HG02623 (cell line): ENCODE data around the gene CPED1.
"Not testable (repeated sequence)": the region's sequence is repeated elsewhere in the genome, so short reads cannot be mapped to it uniquely, and the experiment has no call there.

Experiments
- ATAC-seq: cut with Tn5 transposase; IDR thresholded peaks from one replicate; pipeline ENCODE4 v1.9.1; 2021; ENCODE audit warnings: moderate library complexity; ENCODE audit not compliant: unreplicated experiment

The CPED1 gene

DNA sequence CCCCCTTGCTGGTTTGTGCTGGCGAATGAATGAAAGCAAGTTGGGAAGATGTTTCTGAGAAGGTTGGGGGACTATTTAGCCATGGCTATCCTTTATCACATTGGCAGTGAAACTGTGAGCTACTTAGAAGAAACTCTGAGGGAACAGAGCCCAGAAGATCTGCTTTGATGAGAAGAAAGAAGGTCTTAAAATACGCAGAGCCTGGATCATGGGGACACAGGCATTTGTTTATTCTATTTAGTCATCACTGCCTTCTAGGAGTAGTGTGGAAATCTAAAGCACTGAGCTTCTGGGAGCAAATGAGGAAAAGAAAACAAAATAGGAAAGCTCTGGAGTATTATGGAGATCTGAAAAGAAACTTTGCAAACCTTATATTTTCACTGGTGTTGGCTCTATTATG, 28.5 kb downstream of the CPED1 start:
- ATAC-seq, result no peak

DNA sequence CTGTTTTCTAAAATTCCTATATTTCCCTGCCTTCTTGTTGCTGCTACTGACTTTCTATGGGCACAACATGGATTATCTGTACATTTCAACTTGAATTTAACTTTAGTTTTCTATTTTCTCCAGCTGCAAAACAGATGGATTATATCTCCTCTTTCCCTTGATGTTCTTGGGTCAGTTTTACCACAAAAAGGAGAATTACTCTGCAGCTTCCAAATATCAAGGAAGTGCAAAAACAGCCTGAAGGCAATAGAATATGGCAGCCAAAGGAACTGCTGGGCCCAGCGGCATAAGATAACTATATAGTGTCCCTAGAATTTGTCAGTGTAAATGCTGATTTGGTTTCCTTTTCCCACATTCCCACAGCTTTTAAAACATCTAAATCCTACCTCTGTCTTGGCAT, 29.1 kb downstream of the CPED1 start:
- ATAC-seq, result no peak

DNA sequence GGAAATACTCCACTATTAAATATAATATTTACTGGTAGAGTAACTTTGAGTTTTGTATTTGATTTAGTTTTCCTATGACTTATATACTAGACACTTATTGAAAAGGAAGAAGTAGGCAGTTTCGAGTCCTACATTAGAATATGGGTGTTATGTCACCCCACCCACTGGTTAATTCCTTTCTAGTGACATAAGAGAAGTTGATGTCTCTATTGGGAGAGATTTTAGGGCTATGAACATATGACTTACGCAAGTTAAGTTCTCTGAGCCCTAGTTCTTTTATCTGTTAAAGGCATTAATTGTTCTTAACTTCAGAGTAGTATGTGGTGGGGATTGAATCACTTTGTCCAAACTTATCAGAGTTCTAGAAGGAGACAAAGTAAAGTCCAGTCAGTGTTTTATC, 30.5 kb downstream of the CPED1 start:
- no peak for ATAC-seq

DNA sequence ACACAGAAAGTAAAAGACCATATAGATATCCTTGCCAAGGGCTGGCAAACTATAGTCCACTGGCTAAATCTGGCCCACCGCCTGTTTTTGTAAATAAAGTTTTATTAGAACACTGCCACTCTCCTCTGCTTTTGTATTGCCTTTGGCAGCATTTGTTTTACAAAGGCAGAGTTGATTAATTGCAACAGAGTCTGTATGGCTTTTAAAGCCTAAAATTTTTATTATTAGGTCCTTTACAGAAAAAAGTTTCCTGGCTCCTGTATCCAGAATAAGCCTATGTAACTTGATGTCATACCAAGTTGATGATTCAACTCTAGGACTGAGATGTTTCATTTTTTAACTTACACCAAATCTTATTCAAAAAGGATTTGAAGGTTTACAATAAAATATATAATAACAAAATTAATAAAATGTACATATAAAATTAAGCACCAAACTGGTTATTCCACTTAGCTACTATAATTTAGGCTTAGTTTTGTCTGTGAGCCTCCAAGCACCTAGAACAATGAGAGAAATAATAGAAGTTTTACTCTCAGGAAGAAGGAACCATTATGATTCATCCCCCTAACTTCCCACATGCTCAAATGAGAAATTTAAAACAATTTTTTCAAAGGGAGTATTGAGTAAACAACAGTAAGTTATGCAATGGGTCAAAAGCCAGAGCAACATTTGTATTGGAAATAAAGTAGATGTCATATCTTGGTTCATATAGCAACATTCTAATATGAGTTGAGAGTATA, 31.9 kb downstream of the CPED1 start:
- ATAC-seq, result no peak

DNA sequence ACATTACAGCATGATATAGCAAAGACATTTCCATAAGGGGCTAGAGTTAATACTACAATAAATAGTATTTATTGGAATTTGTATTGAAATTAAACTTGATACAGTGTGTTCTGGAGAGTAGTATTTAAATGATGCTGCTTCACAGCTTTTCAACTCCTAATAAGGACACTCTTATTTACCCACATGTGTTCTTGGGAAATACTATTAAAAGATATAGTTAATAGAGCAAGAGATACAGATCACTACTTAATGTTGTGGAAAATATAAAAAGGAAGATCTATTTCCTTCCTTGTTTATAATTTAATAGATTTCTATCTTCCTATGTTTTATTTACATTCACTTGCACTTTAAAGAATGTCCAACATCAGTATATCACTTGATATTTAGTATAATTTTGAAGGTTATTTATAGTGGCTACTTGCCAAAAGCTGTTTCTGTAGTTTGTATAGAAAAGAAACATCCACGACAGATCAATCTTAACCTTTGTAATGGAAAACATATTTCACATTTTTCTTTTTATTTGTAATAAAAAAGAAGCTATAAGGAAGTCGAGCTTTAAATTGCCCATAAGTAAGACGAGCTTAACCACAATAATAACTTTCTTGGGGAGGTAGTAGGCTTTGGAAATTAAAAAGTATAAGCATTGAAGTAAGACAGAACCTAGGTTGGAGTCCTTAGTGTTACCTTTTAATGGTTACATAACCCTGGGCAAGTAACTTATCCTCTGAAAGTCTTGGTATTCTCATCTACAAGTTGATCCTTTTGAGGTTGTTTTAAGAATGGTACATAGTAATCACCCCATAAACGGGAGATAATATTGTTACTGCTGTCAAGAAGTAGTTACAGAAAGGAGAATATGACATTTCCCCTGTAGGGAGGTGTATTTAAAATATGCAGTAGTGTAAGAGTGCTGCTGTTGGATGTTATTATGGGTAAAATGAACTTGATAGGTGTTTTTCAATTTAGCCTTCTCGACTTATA, 32.8 kb downstream of the CPED1 start:
- ATAC-seq, result no peak

DNA sequence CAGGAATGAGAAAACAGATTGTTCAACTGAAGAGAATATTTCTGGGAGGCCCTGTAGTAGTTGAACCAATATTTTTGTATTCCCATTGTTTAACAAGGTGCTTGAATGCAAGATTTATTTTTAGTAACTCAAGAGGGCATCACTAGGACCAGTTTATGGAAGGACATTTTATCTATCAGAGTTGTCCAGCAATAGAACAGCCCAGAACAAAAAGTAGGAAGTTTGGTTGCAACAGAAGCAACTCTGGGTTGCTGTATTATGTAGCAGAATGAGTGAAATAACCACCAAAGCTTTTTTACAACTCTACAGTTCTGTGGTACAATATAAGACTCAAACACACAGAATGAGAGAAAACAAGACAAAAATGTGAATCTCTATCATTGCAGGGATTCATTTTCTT, 34.7 kb downstream of the CPED1 start:
- no peak for ATAC-seq

DNA sequence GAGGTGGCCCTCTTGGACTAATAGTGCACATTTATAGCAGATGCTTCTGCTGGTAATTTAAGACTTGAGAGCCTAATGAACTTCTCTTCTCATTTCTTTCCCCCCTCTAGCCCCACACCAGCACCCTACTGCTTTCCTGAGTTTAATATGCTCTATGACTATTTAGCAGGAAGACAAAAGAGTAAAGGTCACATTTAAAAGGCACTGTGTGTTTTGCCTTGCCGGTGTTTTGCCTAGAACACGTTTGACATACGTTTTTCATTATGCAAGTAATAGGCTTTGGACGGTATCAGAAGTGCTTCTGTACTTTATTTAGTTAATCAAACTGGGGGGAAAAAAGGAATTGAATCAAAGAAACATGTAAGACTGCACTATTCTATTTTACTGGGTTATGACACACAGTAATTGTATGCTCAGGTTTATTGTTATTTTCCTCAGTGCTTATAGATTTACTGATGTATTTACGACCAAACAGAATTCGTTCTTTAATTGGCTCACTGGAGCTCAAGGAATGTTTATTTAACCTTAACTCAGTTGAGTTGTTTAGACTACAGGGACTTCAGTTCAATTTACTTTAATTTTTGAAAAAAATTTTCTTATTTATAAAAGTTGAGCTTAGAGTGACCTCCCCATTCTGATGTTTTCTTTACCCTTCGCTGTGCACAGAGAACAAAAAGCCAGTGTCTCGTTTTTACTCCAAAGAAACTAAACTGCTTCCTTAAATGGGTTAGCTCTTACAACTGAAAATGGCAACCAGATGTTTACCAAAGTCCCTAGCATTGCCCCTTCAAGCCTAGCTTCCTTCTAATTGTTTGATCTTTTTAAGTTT, 35.4 kb downstream of the CPED1 start:
- ATAC-seq, result no peak

DNA sequence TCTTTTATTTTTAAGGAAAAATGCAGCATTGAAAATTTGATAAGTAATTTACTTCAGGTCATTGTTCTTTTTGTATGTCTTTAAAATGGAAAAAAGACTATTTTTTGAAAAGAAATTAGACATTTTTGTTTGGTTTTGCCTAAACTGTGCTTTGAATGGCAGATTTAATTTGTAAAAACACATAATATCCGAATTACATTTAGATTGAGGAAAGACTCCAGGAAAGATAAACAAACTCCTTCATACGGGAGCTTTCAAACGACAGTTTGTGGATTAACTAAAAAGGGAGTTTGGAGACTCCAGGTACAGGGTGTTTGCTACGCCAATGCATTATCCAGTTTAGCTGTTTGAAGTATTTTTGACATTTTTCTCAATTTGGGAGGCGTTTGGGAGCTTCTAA, 36.1 kb downstream of the CPED1 start:
- ATAC-seq, result no peak

DNA sequence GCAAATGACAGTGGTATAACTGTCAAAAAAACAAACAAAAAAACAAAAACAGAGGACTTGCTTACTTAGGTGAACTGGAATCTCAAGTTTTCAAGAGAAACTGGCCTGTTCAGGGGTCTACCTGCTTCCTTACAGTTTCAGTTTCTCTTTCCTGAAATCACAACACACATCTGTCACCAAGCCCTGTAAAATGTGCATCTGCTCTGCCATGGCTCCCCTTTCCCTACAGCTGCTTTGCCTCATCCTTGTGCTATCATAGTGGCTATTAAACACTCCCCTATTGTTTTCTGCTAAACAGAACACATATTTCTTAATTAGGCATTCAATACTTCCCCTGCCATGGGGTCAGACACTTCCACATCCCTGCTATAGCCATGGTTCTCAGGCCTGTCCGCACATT, 37.6 kb downstream of the CPED1 start:
- no peak for ATAC-seq

DNA sequence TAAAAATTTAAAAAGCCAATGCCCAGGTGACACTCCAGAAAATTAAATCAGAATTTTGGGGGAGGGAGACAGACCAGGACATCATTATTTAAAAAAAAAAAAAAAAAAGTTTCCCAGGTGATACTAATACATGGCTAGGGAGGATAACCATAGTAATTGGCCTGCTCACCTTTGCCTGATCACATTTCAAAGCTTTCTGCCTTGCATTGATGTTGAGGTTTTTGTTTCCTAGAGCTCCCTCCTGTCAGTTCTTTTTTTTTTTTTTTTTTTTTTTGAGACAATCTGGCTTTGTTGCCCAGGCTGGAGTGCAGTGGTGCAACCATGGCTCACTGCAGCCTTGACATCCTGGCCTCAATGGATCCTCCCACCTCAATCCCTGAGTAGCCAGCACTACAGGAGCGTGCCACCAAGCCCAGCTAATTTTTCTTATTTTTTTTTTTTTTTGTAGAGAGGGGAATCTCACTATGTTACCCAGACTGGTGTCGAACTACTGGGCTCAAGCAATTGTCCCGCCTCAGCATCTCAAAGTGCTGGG, 38.1 kb downstream of the CPED1 start:
- ATAC-seq, result no peak

DNA sequence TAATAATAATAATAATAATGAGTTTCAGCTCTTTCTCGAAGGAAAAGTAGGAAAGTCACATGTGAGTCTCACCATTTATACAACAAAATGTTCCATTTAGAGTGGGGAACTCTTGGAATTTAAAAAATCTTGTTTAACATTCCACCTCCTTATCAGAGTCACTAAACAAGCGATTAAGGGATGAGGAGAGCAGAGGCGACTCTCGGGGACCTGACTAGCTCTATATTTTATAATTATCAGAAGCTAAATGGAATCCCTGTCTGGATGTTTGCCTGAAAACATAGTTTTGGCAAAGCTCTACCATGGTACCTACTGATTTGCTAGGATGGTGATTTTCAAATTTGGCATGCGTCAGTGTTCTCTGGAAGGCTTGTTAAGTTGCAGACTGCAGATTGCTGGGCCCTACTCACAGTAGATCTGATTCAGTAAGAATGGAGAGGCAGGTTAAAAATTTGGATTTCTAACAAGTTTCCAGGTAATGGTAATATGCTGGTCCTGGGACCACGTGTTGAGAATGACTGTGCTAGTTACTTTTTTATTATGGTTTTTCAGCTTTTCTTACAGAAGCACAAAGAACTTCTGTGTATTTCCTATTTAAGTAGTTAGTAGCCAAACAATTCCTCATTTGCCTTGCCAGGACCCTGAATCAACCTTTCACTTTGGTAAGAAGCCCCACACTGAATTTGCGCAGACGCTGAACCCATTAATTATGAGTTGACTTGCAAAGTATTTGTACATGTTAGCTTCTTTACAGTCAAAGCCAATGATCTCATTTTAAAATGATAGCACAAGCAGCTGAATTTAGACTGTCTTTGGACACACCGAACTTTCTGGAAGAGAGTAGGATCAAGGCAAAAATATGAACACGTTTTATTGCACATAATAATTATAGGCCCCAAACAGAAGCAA, 39.5 kb downstream of the CPED1 start:
- no peak for ATAC-seq

DNA sequence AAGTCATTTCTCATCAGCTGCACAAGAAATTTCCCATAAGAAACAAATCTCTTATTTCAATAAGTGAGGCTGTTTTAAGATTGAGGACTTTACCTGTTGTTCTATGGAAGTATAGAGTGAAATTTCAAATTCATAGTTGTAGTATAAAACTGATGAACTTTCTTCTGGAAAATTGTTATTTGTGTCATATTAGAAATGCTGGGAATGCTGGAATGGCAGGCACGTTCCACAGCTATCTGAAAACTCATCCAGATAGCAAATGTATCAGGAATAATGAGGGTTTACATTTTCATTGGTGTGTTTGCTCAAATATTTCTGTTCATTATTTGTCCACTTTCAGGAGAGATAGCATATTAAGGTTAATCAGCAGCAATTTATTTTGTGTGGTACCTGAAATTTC, 40.8 kb downstream of the CPED1 start:
- no peak for ATAC-seq

DNA sequence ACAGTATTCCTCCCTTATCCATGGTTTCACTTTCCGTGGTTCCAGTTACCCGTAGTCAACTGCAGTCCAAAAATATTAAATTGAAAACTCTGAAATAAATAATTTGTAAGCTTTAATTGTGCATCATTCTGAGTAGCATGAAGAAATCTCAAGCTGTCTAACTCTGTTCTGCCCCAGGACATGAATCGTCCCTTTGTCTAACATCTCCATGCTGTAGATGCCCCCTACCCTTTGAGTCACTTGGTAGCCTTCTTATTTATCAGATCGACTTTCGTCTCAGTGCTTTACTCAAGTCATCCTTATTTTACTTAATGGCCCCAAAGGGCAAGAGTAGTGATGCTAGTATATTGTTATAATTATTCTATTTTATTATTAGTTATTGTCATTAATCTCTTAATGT, 41.8 kb downstream of the CPED1 start:
- ATAC-seq, result no peak

DNA sequence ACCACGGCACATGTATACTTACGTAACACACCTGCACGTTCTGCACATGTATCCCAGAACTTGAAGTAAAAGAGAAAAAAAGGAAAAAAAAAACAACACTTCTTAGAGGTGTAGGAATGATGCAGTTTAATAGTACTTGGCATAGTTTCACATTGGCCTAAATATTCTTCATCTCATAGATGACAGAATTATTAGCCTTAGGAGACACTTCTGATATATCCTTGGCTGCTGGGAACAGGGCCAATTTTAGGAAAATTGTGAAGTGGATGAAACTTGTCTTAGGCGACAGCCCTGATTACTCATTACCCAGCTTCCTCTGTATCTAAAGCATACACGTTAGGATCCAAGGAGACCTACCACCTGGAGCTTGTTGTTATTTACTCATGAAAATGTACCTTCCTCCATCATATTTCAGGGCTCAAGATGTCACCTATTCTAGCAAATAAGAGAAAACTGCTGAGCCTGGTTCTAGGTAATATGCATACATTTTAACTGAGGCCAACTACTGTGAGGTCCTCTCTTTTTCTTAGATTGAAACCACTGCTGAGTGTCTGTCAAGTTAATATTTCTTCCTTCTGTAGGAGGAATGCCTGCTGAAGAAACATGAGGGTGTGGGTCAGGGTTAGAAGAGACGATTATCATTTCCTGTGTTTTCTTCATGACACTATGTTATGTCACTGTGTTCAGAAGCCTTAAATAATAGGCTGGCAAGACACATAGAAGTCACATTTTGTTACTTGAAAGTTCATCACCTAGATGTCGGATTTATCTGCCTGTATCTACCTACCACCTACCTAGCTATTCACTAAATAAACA, 44.3 kb downstream of the CPED1 start:
- no peak for ATAC-seq

DNA sequence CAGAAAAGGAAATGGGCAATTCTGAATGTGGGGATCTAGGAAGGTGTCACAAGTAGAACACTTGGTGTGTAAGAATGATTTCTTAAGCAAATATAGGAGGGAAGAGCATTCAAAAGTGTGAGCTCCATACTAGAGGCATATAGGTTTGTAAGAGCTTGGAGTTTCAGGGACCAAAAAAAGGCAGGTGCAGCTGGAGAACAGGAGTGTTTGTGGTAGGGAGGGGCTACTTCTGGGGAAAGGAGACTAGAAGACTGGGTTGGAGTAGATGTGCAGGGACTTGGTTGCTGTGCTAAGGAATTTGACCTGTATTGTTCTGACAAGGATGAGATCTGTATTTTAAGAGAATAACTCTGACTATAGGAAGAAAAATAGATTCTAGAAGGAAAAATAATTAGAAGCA, 46.4 kb downstream of the CPED1 start:
- no peak for ATAC-seq

DNA sequence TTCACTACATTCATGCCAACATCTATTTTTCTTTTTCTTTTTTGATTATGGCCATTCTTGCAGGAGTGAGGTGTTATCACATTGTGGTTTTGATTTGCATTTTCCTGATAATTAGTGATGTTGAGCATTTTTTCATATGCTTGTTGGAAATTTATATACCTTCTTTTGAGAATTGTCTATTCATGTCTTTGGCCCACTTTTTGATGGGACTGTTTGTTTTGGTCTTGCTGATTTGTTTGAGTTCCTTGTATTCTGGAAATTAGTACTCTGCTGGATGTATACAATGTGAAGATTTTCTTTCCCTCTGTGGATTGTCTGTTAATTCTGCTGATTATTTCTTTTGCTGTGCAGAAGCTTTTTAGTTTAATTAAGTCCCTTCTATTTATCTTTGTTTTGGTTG, 48.3 kb downstream of the CPED1 start:
- ATAC-seq, result not testable (repeated sequence)

DNA sequence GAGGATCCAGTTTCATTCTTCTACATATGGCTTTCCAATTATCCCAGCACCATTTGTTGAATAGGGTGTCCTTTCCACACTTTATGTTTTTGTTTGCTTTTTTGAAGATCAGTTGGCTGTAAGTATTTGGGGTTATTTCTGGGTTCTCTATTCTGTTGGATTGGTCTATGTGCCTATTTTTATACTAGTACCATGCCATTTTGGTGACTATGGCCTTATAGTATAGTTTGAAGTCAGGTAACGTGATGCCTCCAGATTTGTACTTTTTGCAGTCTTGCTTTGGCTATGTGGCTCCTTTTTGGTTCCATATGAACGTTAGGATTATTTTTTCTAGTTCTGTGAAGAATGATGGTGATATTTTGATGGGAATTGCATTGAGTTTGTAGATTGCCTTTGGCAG, 48.8 kb downstream of the CPED1 start:
- not testable (repeated sequence) for ATAC-seq

DNA sequence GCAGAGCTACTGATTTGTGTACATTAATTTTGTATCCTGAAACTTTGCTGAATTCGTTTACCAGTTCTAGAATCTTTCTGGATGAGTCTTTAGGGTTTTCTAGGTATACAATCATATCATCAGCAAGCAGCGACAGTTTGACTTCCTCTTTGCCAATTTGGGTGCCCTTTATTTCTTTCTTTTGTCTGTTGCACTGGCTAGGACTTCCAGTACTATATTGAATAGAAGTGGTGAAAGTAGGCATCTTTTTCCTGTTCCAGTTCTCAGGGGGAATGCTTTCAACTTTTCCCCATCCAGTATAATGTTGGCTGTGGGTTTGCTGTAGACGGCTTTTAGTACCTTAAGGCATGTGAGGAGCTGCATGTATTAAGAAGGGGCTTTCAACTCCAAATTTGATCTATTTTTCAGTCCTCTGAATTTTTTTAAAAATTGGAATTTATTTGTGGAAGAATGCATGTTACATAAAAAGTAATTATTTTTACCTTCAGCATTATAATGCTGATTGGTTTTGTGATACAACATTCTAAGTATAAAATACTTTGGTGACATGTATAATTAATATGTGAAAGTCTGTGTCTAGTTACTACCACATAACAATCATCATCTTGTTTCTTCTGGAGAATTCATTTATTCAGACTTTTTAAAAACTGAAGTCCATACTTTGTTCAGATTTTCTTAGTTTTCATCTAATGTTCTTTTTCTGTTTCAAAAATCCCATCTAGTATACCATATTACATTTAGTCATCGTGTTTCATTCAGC, 49.6 kb downstream of the CPED1 start:
- ATAC-seq, result no peak
